Left hindlimb (tissue), 1 donor: ENCODE results near the gene PLOD3.

Source experiments
- DNase-seq: peaks from one replicate; pipeline ENCODE4 v3.0.0-alpha.2; 2018

PLOD3 gene

GRCh38 chr7:101164071-101164840, 53.1 kb downstream of the PLOD3 start:
- DNase-seq, result no peak

- DNase-seq, result no peak
Observed at GRCh38 chr7:101163279-101164070, 53.9 kb downstream of the PLOD3 start.

GRCh38 chr7:101162551-101163278, 54.7 kb downstream of the PLOD3 start:
- DNase-seq, result no peak

- DNase-seq, result no peak
Observed at GRCh38 chr7:101161692-101162471, 55.5 kb downstream of the PLOD3 start.

- DNase-seq, result no peak
Observed at GRCh38 chr7:101160910-101161309, 56.5 kb downstream of the PLOD3 start.

- DNase-seq, result no peak
Observed at GRCh38 chr7:101159696-101160674, 57.4 kb downstream of the PLOD3 start.

GRCh38 chr7:101156866-101157589, 60.4 kb downstream of the PLOD3 start:
- DNase-seq, result no peak

GRCh38 chr7:101156277-101156676, 61.1 kb downstream of the PLOD3 start:
- DNase-seq, result no peak
